ENCODE measurements around the gene CRMP1.
"Not testable (repeated sequence)": the region's sequence is repeated elsewhere in the genome, so short reads cannot be mapped to it uniquely, and the experiment has no call there.

CRMP1 gene

GRCh38 chr4:5856362-5856761 is 36.5 kb downstream of the CRMP1 start:
- DNase-seq (ENCODE audit: low read depth) = not testable (repeated sequence)

GRCh38 chr4:5854929-5855328 is 38.0 kb downstream of the CRMP1 start:
- DNase-seq (ENCODE audit: low read depth) = no peak

GRCh38 chr4:5852523-5853202 is 40.2 kb downstream of the CRMP1 start:
- no peak for DNase-seq (ENCODE audit: low read depth)

GRCh38 chr4:5851637-5852301 is 41.1 kb downstream of the CRMP1 start:
- DNase-seq (ENCODE audit: low read depth) = no peak

- no peak for DNase-seq (ENCODE audit: low read depth)
Observed at GRCh38 chr4:5845035-5845905, 47.6 kb downstream of the CRMP1 start.

- DNase-seq (ENCODE audit: low read depth) = no peak
Observed at GRCh38 chr4:5843573-5844530, 49.0 kb downstream of the CRMP1 start.

- DNase-seq (ENCODE audit: low read depth) = no peak
Observed at GRCh38 chr4:5842456-5842855, 50.4 kb downstream of the CRMP1 start.

GRCh38 chr4:5839751-5840674 is 52.9 kb downstream of the CRMP1 start:
- no peak for DNase-seq (ENCODE audit: low read depth)

- no peak for DNase-seq (ENCODE audit: low read depth)
Observed at GRCh38 chr4:5839332-5839731, 53.6 kb downstream of the CRMP1 start.

- not testable (repeated sequence) for DNase-seq (ENCODE audit: low read depth)
Observed at GRCh38 chr4:5837483-5837882, 55.4 kb downstream of the CRMP1 start.

GRCh38 chr4:5836943-5837342 is 55.9 kb downstream of the CRMP1 start:
- DNase-seq (ENCODE audit: low read depth) = no peak

GRCh38 chr4:5828005-5828391 is 64.9 kb downstream of the CRMP1 start:
- no peak for DNase-seq (ENCODE audit: low read depth)

- DNase-seq (ENCODE audit: low read depth) = no peak
Observed at GRCh38 chr4:5827108-5828004, 65.5 kb downstream of the CRMP1 start.

GRCh38 chr4:5826437-5827107 is 66.3 kb downstream of the CRMP1 start:
- DNase-seq (ENCODE audit: low read depth) = no peak

- no peak for DNase-seq (ENCODE audit: low read depth)
Observed at GRCh38 chr4:5825321-5826041, 67.4 kb downstream of the CRMP1 start.

- no peak for DNase-seq (ENCODE audit: low read depth)
Observed at GRCh38 chr4:5824635-5825034, 68.3 kb downstream of the CRMP1 start.

GRCh38 chr4:5824227-5824626 is 68.7 kb downstream of the CRMP1 start:
- no peak for DNase-seq (ENCODE audit: low read depth)

- no peak for DNase-seq (ENCODE audit: low read depth)
Observed at GRCh38 chr4:5823542-5824211, 69.2 kb downstream of the CRMP1 start.

Data from stimulated activated CD8-positive, alpha-beta memory T cell treated with anti-CD3 and anti-CD28 coated beads, Interleukin-15, amount 100 ng/mL, for 24 hours (primary cell).